H9 (cell line): ENCODE results near the gene CORO1C. TPM values are rescaled to one million over a fixed set of nuclear protein-coding genes. Genes with fewer than 3 reads are reported as not detected.

Experiments used
- DNase-seq: peaks from one replicate; pipeline ENCODE4 v3.0.0-alpha.2; 2017
- H2AFZ ChIP-seq: one replicate; pipeline ENCODE4 v1.6.1; 2013; ENCODE audit warnings: mild to moderate bottlenecking, low read length, control low read depth, moderate library complexity
- H2AK5ac ChIP-seq: 2 replicates; pipeline ENCODE4 v1.6.1; 2013; ENCODE audit warnings: low read length, control low read depth, mixed read lengths; ENCODE audit not compliant: insufficient read length
- H2BK120ac ChIP-seq: one replicate; pipeline ENCODE4 v1.6.1; 2013; ENCODE audit warnings: low read depth, mild to moderate bottlenecking, low read length, control low read depth, inconsistent platforms; ENCODE audit not compliant: poor library complexity, severe bottlenecking
- H2BK12ac ChIP-seq: 2 replicates; pipeline ENCODE4 v1.6.1; 2013; ENCODE audit warnings: low read length, control low read depth, mixed read lengths, low read depth; ENCODE audit not compliant: insufficient read length
- H2BK15ac ChIP-seq: 2 replicates; pipeline ENCODE4 v1.6.1; 2013; ENCODE audit warnings: low read depth, low read length, control low read depth
- H2BK20ac ChIP-seq: one replicate; pipeline ENCODE4 v1.6.1; 2013; ENCODE audit warnings: low read depth, mild to moderate bottlenecking, low read length, control low read depth, inconsistent platforms; ENCODE audit not compliant: poor library complexity, severe bottlenecking
- H2BK5ac ChIP-seq: 2 replicates; pipeline ENCODE4 v1.6.1; 2013; ENCODE audit warnings: low read length, control low read depth, mixed read lengths; ENCODE audit not compliant: insufficient read length
- H3K14ac ChIP-seq: 2 replicates; pipeline ENCODE4 v1.6.1; 2013; ENCODE audit warnings: low read length, control low read depth; ENCODE audit not compliant: insufficient read depth
- H3K18ac ChIP-seq: 2 replicates; pipeline ENCODE4 v1.6.1; 2013; ENCODE audit warnings: low read depth, mild to moderate bottlenecking, mixed read lengths, low read length, control low read depth; ENCODE audit not compliant: insufficient read length
- H3K23ac ChIP-seq: 2 replicates; pipeline ENCODE4 v1.6.1; 2013; ENCODE audit warnings: low read length, control low read depth, mixed read lengths, low read depth; ENCODE audit not compliant: insufficient read length
- H3K23me2 ChIP-seq: 2 replicates; pipeline ENCODE4 v1.6.1; 2013; ENCODE audit warnings: low read depth, mild to moderate bottlenecking, mixed read lengths, low read length, control low read depth; ENCODE audit not compliant: insufficient read length, poor library complexity, severe bottlenecking
- H3K27ac ChIP-seq: 2 replicates; pipeline ENCODE4 v1.5.1; 2013; ENCODE audit warnings: low read length, control low read depth, mixed read lengths, low read depth; ENCODE audit not compliant: insufficient read length
- H3K27me3 ChIP-seq: 2 replicates; pipeline ENCODE4 v1.6.1; 2013; ENCODE audit warnings: low read length, control low read depth, inconsistent platforms; ENCODE audit not compliant: insufficient read depth
- H3K4ac ChIP-seq: 2 replicates; pipeline ENCODE4 v1.6.1; 2013; ENCODE audit warnings: low read depth, mild to moderate bottlenecking, control low read depth, inconsistent platforms, low read length, moderate library complexity
- H3K4me1 ChIP-seq: 2 replicates; pipeline ENCODE4 v1.6.1; 2013; ENCODE audit warnings: low read length, control low read depth, inconsistent platforms; ENCODE audit not compliant: insufficient read depth
- H3K4me2 ChIP-seq: 2 replicates; pipeline ENCODE4 v1.6.1; 2013; ENCODE audit warnings: low read length, control low read depth, mixed read lengths; ENCODE audit not compliant: insufficient read length, insufficient read depth
- H3K56ac ChIP-seq: 2 replicates; pipeline ENCODE4 v1.6.1; 2013; ENCODE audit warnings: low read depth, mild to moderate bottlenecking, mixed read lengths, low read length, control low read depth; ENCODE audit not compliant: insufficient read length
- H3K79me1 ChIP-seq: 2 replicates; pipeline ENCODE4 v1.6.1; 2013; ENCODE audit warnings: low read depth, mild to moderate bottlenecking, moderate library complexity, low read length, control low read depth, inconsistent platforms; ENCODE audit not compliant: insufficient read depth, poor library complexity, severe bottlenecking
- H3K79me2 ChIP-seq: 2 replicates; pipeline ENCODE4 v1.6.1; 2013; ENCODE audit warnings: low read length, control low read depth, inconsistent platforms; ENCODE audit not compliant: insufficient read depth
- H3K9ac ChIP-seq: 2 replicates; pipeline ENCODE4 v1.6.1; 2013; ENCODE audit warnings: low read length, control low read depth, mixed read lengths; ENCODE audit not compliant: insufficient read length; ENCODE audit errors: extremely low read depth
- H3K9me3 ChIP-seq: one replicate; pipeline ENCODE4 v1.6.1; 2013; ENCODE audit warnings: low read depth, low read length, inconsistent platforms; ENCODE audit not compliant: control insufficient read depth
- H3T11ph ChIP-seq: one replicate; pipeline ENCODE4 v1.6.1; 2013; ENCODE audit warnings: mild to moderate bottlenecking, low read length, control low read depth, inconsistent platforms
- H4K20me1 ChIP-seq: one replicate; pipeline ENCODE4 v1.6.1; 2013; ENCODE audit not compliant: control insufficient read depth, insufficient read length, insufficient read depth
- H4K5ac ChIP-seq: 2 replicates; pipeline ENCODE4 v1.6.1; 2013; ENCODE audit warnings: low read depth, mild to moderate bottlenecking, mixed read lengths, low read length, control low read depth; ENCODE audit not compliant: insufficient read length
- H4K8ac ChIP-seq: replicated peaks from 2 replicates; pipeline ENCODE4 v1.6.1; 2013; ENCODE audit warnings: low read length, control low read depth, mixed read lengths, low read depth; ENCODE audit not compliant: insufficient read length
- H4K91ac ChIP-seq: 2 replicates; pipeline ENCODE4 v1.6.1; 2013; ENCODE audit warnings: low read depth, mild to moderate bottlenecking, moderate library complexity, mixed read lengths, low read length, control low read depth; ENCODE audit not compliant: insufficient read length
- H3K27ac Mint-ChIP-seq, 3 experiments: 2 replicates in 2 of 3; 3 replicates in 1 of 3; pipeline ENCODE4 v1.8.0; 2020 to 2021; ENCODE audit warnings: mixed read lengths in 3 of 3, mild to moderate bottlenecking in 1 of 3, moderate library complexity in 1 of 3
- H3K27me3 Mint-ChIP-seq: 2 replicates; pipeline ENCODE4 v1.8.0; 2021; ENCODE audit warnings: low read depth, mild to moderate bottlenecking, moderate library complexity, mixed read lengths
- H3K36me3 Mint-ChIP-seq, 3 experiments: 2 replicates in 2 of 3; 3 replicates in 1 of 3; pipeline ENCODE4 v1.8.0; 2020 to 2021; ENCODE audit warnings: low read depth in 3 of 3, mixed read lengths in 3 of 3; ENCODE audit not compliant: insufficient read depth in 1 of 3
- H3K4me1 Mint-ChIP-seq, 2 experiments: 2 replicates each; pipeline ENCODE4 v1.8.0; 2020; ENCODE audit warnings: mixed read lengths in 2 of 2
- H3K4me3 Mint-ChIP-seq, 2 experiments: 2 replicates in 1 of 2; 3 replicates in 1 of 2; pipeline ENCODE4 v1.8.0; 2020 to 2021; ENCODE audit warnings: mild to moderate bottlenecking in 2 of 2, mixed read lengths in 2 of 2, moderate library complexity in 1 of 2
- H3K9me3 Mint-ChIP-seq, 2 experiments: 2 replicates in 1 of 2; 3 replicates in 1 of 2; pipeline ENCODE4 v1.8.0; 2020; ENCODE audit warnings: mild to moderate bottlenecking in 2 of 2, mixed read lengths in 2 of 2, moderate library complexity in 1 of 2
- WGBS: extraction: QIAGEN DNeasy Blood & Tissue Kit; methylation state at CpG from one replicate; pipeline ENCODE4 v1.1.7; 2013; ENCODE audit warnings: missing lambda C conversion rate, low lambda C conversion rate, mixed read lengths; ENCODE audit not compliant: insufficient read length; ENCODE audit errors: extremely low coverage; 5-methylcytosine and 5-hydroxymethylcytosine counted together
- total RNA-seq: library from RNA; stranded (reverse); gene quantifications from 2 replicates; pipeline ENCODE4 v1.2.1, GENCODE V29; 2021
- TF ChIP-seq, protein P1 (sequence below): fragments of 200-600 bp; sonication (generic); conservative IDR thresholded peaks from 3 replicates; pipeline ENCODE4 v1.8.0; 2021; ENCODE audit warnings: antibody characterized with exemption, mild to moderate bottlenecking

The CORO1C gene
- total RNA-seq, 1 experiment from 2014 or later, result 154 TPM

DNA sequence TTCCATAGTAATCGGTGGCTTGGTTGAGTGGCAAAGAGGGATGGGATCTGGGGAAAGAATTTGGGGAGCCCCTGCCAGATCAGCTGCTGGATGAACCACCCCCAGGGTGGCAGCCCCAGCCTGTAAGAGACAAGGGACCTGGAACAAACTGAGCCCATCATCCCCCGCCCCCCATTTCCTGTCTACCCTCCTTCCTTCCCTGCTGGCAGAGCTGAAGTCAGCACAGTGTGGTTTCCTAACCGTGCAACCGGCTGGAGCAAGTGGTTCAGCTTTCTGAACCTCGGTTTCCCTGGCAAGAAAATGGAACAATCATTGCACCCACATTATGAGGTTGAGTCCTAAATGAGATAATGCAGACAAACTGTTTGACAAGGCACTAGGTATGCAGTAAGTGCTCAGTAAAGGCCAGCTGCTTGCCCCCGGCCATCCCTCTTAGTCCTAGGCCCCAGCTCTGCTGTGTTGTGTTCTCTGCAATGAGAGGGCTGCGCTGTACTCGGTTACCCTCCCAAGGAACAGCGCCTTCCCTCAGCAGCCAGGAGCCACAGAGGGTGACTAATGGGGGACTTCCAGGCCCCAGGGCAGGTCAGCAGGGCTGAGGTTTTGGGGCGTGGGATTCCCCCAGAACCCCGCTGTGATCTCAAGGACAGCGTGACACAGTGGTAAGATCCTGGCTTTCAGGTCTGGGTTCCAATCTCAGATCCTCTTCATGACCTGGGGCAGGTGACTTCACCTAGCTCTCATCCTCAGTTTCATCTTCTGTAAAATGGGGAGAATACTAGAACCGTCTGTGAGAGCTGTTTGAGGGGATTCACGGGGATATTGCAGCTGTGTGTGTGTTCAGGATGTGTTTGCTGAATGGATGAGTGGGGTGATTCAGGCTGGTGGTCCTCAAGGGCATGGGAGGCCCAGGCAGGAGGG is 114.1 kb downstream of the CORO1C start:
- peak overlapping the region in 1 of 3 experiments; percentile 68; a peak in 2 of 7 replicates for H3K27ac Mint-ChIP-seq
- H3K23me2 ChIP-seq, result no peaks in the 10 kb centered on the region

More for the DNA sequence above, 114.1 kb downstream of the CORO1C start:
- H4K20me1 ChIP-seq, result peaks cover 4% of the 10 kb centered on the region
- no peaks in the 10 kb centered on the region for H3K36me3 Mint-ChIP-seq
- H3K23ac ChIP-seq, result no peak overlapping the region
- no peaks in the 10 kb centered on the region; the same call in 1 of the 2 replicates for H3K27me3 Mint-ChIP-seq
- H3K4me1 Mint-ChIP-seq, result peaks cover 31 to 34% of the 10 kb centered on the region in 2 experiments
- no peak overlapping the region for H3K27ac ChIP-seq
- no peak overlapping the region for H2BK12ac ChIP-seq
- WGBS, result no CpG with 5 or more reads among the region's 14 CpGs
- H3K56ac ChIP-seq, result no peak overlapping the region
- H3K9ac ChIP-seq, result no peak overlapping the region
- H3K27me3 ChIP-seq, result no peaks in the 10 kb centered on the region
- no peak overlapping the region for H3T11ph ChIP-seq
- H3K4me1 ChIP-seq, result no peaks in the 10 kb centered on the region; the same call in 1 of the 2 replicates
- H3K4ac ChIP-seq, result no peak overlapping the region
- H3K79me2 ChIP-seq, result no peaks in the 10 kb centered on the region
- H3K14ac ChIP-seq, result no peak overlapping the region
- no peak overlapping the region for H2BK20ac ChIP-seq
- H3K9me3 Mint-ChIP-seq, result peaks cover 4 to 5% of the 10 kb centered on the region in 2 experiments; a peak in 1 of 5 replicates
- no peak for DNase-seq
- H2AFZ ChIP-seq, result no peak overlapping the region
- H4K91ac ChIP-seq, result no peak overlapping the region
- no peak overlapping the region for H2AK5ac ChIP-seq
- H4K5ac ChIP-seq, result no peak overlapping the region
- no peak overlapping the region for H3K4me3 Mint-ChIP-seq
- TF ChIP-seq, protein P1, sequence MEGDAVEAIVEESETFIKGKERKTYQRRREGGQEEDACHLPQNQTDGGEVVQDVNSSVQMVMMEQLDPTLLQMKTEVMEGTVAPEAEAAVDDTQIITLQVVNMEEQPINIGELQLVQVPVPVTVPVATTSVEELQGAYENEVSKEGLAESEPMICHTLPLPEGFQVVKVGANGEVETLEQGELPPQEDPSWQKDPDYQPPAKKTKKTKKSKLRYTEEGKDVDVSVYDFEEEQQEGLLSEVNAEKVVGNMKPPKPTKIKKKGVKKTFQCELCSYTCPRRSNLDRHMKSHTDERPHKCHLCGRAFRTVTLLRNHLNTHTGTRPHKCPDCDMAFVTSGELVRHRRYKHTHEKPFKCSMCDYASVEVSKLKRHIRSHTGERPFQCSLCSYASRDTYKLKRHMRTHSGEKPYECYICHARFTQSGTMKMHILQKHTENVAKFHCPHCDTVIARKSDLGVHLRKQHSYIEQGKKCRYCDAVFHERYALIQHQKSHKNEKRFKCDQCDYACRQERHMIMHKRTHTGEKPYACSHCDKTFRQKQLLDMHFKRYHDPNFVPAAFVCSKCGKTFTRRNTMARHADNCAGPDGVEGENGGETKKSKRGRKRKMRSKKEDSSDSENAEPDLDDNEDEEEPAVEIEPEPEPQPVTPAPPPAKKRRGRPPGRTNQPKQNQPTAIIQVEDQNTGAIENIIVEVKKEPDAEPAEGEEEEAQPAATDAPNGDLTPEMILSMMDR, result no peak
- no peak overlapping the region for H2BK5ac ChIP-seq
- no peak overlapping the region for H4K8ac ChIP-seq
- no peaks in the 10 kb centered on the region for H3K9me3 ChIP-seq
- H2BK15ac ChIP-seq, result no peak overlapping the region
- H3K4me2 ChIP-seq, result no peak overlapping the region
- H2BK120ac ChIP-seq, result no peak overlapping the region
- H3K18ac ChIP-seq, result no peak overlapping the region
- H3K79me1 ChIP-seq, result no peaks in the 10 kb centered on the region
